ENCODE results near the gene TGFBR3. TPM values are rescaled to one million over a fixed set of nuclear protein-coding genes. Genes with fewer than 3 reads are reported as not detected.

The TGFBR3 gene
- total RNA-seq, 2 donors from 2014 or later, result 8.1 to 9.7 TPM

DNA sequence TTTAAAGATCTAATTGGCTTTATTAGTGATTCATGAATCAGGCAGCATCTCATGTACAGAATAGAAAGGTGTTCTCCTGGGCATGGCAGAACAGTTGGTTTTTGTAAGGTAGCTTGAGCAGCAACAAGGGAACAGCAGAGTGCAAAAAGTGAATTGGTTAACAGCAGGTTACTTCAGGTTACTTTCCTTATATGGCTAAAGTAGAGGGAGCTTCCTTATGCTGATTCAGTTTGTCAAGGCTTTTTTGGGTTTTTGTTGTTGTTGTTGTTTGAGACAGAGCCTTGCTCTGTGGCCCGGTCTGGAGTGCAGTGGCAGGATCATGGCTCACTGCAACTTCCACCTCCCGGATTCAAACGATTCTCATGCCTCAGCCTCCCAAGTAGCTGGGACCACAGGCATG, 252.5 kb downstream of the TGFBR3 start:
- no peaks in the 10 kb centered on the region for H3K9me3 Mint-ChIP-seq
- H3K27ac Mint-ChIP-seq, result no peak overlapping the region
- ATAC-seq (replicated peaks in 1 of 2), result no peak
- H3K4me1 Mint-ChIP-seq (ENCODE audit: low read depth), result no peaks in the 10 kb centered on the region
- peaks cover 0 to 2% of the 10 kb centered on the region in 2 donors for H3K36me3 Mint-ChIP-seq (ENCODE audit: insufficient read depth in 2 of 2)
- DNase-seq, result no peak
- no peaks in the 10 kb centered on the region for H3K27me3 Mint-ChIP-seq (ENCODE audit: low read depth)
- H3K4me3 Mint-ChIP-seq, result no peak overlapping the region

DNA sequence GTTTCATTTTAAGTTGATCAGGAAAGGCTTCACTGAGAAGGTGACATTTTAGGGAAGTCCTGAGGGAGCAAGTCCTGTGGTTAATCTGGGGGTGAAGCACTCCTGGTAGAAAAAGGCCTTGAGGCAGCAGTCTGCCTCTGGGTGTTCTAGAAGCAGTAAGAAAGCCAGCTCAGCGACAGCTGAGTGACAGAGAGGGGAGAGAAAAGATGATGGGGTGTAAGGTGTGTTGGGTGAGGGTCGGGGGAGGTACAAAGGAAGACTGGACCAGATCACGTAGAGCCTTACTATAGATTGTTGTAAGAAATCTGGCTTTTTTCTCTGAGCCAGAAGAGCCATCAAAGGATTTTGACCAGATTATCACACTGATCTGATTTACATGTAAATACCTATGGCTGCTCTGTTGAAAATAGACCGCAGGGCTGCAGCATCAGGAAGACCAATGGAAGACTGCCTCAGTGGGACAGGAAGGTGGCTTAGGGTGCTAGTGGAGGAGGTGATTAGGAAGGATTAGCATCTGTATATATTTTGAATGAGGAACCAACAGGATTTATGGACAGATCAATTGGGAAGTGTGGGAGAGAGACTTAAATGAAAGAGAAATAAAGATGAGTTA, 254.1 kb downstream of the TGFBR3 start:
- DNase-seq, result no peak
- Mint-ChIP-seq H3K4me1 (ENCODE audit: low read depth) (no peaks in the 10 kb centered on the region), H3K27ac (no peak overlapping the region), H3K36me3 (ENCODE audit: insufficient read depth in 2 of 2) (peaks cover 0 to 2% of the 10 kb centered on the region in 2 donors), H3K4me3 (no peak overlapping the region), H3K27me3 (ENCODE audit: low read depth) (no peaks in the 10 kb centered on the region), H3K9me3 (no peaks in the 10 kb centered on the region)
- no peak for ATAC-seq (replicated peaks in 1 of 2)

DNA sequence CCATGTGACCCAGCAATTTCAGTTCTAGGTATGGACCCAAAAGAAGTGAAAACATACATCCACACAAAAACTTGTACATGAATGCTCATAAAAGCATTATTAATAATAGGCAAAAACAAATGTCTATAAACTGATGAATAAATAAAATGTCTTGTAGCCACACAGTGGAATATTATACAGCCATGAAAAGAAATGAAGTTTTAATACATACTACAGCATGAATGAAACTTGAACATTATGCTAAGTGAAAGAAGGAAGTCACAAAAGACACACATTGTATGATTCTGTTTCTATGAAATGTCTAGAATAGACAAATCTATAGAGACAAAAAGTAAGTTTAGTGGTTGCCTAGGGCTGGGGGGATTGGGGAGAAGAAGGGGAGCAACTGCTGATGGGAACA, 255.1 kb downstream of the TGFBR3 start:
- no peak overlapping the region for H3K27ac Mint-ChIP-seq
- no peaks in the 10 kb centered on the region for H3K4me1 Mint-ChIP-seq (ENCODE audit: low read depth)
- ATAC-seq (replicated peaks in 1 of 2) (no peak), DNase-seq (no peak)
- peaks cover 0 to 2% of the 10 kb centered on the region in 2 donors for H3K36me3 Mint-ChIP-seq (ENCODE audit: insufficient read depth in 2 of 2)
- H3K27me3 Mint-ChIP-seq (ENCODE audit: low read depth), result no peaks in the 10 kb centered on the region
- H3K9me3 Mint-ChIP-seq, result no peaks in the 10 kb centered on the region
- H3K4me3 Mint-ChIP-seq, result no peak overlapping the region

Other genes starting within 250 kb of the TGFBR3 start
- gene BRDT, start 63.2 kb upstream of the TGFBR3 start, total RNA-seq, result not detected
- gene EPHX4, start 143.8 kb upstream of the TGFBR3 start, total RNA-seq, result under 1 TPM; 0.49 to 0.67 TPM
- not detected for gene SETSIP, start 189.3 kb upstream of the TGFBR3 start, total RNA-seq
- 1 to 10 TPM; 3.1 to 3.3 TPM for gene BTBD8, start 194.2 kb upstream of the TGFBR3 start, total RNA-seq